CD4-positive, alpha-beta T cell treated with Interleukin-6 for 4 hours (primary cell): Measurements from ENCODE around the gene SLC22A23.
"Not testable (repeated sequence)": the region's sequence is repeated elsewhere in the genome, so short reads cannot be mapped to it uniquely, and the experiment has no call there.

Experiments
- DNase-seq: peaks from one replicate; pipeline ENCODE4 v3.0.0-alpha.2; 2020; ENCODE audit warnings: mixed read lengths

SLC22A23 gene

DNA sequence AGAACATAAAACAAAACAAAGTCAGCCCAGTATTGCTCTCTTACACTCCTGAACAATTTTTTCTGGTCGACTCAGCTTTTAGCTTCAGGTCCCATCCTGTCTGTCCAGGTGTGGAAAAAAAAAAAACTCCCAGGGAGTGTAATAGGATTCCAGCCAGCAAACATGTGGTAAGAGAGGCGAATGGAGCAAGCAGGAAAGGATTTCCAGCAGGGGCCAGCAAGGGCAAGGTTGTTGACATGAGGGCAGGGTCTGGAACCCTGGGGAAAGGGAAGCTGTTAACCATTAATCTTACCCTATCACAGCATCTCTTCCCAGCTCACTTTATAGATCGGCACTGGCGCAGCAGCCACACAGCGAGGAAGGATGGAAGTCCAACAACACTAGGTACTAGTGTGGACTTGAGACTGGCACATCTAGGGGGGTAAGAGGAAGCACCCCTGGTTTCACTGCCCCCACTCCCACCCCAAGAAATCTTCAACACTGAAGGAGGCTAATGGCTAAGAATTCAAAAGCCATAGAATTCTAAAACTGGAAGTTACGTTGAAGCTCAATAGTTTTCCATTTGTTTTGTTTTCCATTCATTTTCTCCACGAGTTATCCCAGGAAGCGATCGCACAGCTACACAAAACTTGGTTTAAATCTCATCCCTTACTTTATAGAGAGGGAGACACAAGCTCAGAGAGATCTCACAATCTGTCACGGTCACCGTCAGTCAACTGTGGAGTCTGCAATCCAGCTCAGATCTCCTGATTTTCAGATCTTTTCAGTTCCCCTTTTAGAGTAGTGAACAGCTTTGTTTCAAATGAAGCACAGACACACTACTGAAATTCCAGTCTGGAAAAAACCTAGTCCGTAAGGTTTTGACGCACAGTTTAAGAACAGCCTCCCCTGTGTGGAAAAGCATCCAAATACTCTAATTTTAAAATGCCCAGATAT, 53.3 kb downstream of the SLC22A23 start:
- no peak for DNase-seq

- DNase-seq: no peak
These were observed 54.3 kb downstream of the SLC22A23 start for GRCh38 chr6:3402310-3403237.

DNA sequence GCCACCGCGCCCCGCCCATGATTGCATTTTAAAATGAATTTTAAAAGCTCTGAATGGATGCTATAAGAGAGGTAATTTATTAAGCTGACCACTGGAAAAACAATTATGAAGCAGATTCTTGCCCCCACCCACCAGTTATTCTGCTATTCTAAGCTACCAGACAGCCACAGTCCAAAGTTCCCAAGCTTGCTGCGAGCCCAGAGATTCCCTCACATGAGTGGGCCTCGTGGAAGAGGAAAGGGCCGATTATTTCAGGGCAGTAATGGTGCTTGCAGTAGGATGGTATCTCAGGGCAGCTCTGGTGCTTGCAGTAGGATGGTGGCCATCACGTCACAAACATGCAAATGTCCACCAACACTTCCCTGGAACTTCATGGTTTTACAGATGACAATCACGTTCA, 56.7 kb downstream of the SLC22A23 start:
- no peak for DNase-seq

GRCh38 chr6:3398755-3399696, 57.8 kb downstream of the SLC22A23 start:
- no peak for DNase-seq

GRCh38 chr6:3398165-3398562, 58.7 kb downstream of the SLC22A23 start:
- DNase-seq: no peak

GRCh38 chr6:3397229-3398164, 59.4 kb downstream of the SLC22A23 start:
- no peak for DNase-seq

DNA sequence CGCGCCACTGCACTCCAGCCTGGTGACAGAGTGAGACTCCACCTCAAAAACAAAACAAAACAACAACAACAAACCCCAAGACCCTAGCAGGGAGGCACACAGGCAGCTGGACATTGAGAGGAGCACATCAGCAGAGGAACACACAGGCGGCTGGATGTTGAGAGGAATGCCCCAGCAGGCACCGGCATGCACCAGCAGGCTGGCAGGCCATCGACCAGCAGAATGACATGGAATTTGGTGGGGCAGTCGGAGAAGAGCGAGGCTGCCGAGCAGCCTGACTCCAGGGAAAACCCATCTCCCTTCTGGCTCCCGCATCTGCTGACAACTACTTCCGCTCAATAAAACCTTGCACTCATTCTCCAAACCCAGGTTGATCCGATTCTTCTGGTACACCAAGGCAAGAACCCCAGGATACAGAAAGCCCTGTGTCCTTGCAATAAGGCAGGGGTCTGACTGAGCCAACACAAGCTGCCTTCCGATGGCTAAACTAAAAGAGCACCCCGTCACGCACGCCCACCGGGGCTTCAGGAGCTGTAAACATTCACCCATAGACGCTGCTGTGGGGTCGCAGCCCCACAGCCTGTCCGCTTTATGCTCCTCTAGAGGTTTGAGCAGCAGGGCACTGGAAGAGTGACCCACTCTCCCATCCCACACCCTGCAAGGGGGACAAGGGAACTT, 60.2 kb downstream of the SLC22A23 start:
- no peak for DNase-seq

DNA sequence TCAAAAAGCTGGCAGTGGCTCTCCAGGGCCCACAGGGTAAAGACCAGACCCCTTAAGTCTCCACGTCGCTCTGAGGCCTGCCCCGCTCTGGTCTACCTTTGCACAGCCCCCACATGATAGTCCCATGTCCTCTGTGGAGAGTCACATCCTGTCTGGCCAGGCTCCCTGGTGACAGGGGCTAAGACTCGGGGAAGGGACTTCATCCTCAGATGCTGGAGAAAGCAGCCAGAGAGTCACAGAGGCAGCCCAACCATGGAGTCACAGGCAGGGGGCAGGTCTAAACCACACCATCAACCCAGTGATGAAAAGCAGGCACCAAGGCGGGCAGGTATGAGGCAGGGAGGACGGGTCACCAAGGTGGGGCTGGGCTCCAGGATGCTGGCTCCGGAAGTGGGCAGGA, 62.2 kb downstream of the SLC22A23 start:
- DNase-seq: no peak

GRCh38 chr6:3393836-3394202, 63.0 kb downstream of the SLC22A23 start:
- no peak for DNase-seq

- DNase-seq: no peak
These were observed 63.7 kb downstream of the SLC22A23 start for GRCh38 chr6:3392930-3393835.

- no peak for DNase-seq
These were observed 64.9 kb downstream of the SLC22A23 start for GRCh38 chr6:3391902-3392458.

DNA sequence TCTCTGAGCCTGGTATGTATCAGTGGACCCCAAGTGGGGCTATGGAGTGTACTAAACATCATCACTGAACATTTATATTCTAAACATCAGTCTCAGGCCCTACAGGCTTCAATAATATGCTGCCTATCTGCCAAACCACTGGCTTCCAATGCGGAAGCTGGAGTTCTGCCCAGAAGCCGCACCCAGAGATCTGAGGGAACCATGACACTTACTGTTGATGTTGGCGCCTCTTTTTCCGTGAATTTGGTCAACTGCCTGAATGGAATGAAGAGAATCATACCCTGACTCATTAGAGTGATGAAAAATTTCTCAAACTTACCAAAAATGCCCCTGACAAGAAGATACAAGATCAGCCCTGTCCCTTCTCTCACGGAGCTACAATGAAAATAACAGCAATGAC, 66.2 kb downstream of the SLC22A23 start:
- no peak for DNase-seq

DNA sequence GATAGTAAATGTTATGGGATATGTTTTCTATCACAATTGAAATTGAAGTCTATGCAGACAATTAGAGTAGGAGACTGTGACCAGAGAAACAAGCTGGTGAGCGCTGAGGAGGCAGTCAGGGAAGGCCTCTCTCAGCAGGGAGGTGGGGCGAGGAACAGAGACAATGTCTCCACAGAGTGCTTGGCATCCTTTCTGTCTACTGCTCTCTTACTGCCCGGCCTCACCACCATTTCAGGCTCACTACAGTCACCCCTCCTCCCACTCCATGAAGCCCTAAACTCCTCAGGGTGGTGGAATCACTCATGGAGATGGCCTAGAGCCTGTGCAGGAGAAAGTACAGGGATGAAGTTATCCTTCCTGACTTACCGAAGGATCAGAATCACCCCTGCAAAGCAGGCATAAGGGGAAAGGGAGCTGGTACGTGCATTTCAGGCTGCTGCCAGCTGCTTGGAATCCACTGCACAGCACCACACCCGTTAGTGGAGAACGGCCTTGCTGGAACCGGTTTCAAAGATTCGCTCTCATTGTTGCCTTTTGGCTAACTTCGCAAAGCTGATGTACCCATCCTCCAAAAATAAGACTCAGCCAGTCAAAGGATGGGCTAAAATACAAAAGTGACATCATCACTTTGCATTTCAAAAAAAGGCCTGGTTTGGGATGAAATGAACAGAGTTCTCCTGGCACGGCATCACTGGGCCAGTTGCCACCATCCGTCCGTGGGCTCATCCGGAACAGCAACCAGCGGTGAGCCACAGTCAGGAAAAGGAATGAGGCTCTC, 67.3 kb downstream of the SLC22A23 start:
- DNase-seq: no peak

- DNase-seq: no peak
These were observed 68.1 kb downstream of the SLC22A23 start for GRCh38 chr6:3388786-3389185.

DNA sequence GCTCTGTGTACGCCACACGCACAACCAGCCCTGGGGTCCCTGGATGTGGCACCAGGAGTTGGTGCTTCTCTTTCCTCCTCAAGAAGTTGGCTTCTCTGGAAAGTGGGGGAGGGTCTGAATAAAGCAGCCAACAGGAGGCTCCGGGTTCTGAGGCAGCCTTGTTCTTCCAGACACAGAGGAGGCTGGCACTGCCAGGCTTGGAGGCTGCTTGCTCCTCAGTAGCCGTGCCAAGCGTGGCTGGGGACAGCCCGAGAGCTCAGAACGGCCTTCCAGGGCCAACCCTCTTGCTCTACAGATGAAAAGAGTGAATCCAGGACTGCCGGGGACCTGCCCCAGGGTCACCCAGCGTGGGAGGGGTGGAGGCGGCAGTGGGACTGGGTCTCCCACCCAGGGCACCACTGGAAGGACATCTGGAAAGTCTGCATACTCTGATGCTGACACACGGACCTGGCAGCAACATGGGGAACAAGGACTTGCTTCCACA, 70.4 kb downstream of the SLC22A23 start:
- no peak for DNase-seq

GRCh38 chr6:3385660-3386151, 71.1 kb downstream of the SLC22A23 start:
- DNase-seq: no peak

- DNase-seq: not testable (repeated sequence)
These were observed 71.7 kb downstream of the SLC22A23 start for GRCh38 chr6:3385181-3385580.
